Vagina (tissue), 2 donors: Measurements from ENCODE around the gene PPP2R5E. TPM values are rescaled to one million over a fixed set of nuclear protein-coding genes. Genes with fewer than 3 reads are reported as not detected.

Experiments used
- DNase-seq, 2 donors: peaks; one replicate each; pipeline ENCODE4 v3.0.0-alpha.2; 2017; ENCODE audit errors: extremely low spot score in 2 of 2
- H3K27ac ChIP-seq: fragments of 200-600 bp; sonication (generic); one replicate; pipeline ENCODE4 v1.5.1; 2019
- H3K27me3 ChIP-seq: fragments of 200-600 bp; sonication (generic); one replicate; pipeline ENCODE4 v1.5.1; 2019
- H3K36me3 ChIP-seq, 2 donors: fragments of 200-600 bp; sonication (generic); one replicate each; pipeline ENCODE4 v1.5.1; 2017 to 2019
- H3K4me1 ChIP-seq: fragments of 200-600 bp; sonication (generic); one replicate; pipeline ENCODE4 v1.5.1; 2019
- H3K4me3 ChIP-seq, 2 donors: fragments of 200-600 bp; sonication (generic); 1 replicate in 1 of 2; 2 replicates in 1 of 2; pipeline ENCODE4 v1.5.1; 2016 to 2019
- H3K9me3 ChIP-seq: fragments of 200-600 bp; sonication (generic); one replicate; pipeline ENCODE4 v1.5.1; 2019
- POLR2A ChIP-seq, 2 donors: fragments of 450-650 bp; IDR thresholded peaks; one replicate each; pipeline ENCODE4 v1.6.1; 2017; ENCODE audit warnings: antibody characterized with exemption in 2 of 2, mild to moderate bottlenecking in 2 of 2, moderate library complexity in 2 of 2
- POLR2AphosphoS5 ChIP-seq, 2 donors: sonication (generic); formaldehyde crosslinking; IDR thresholded peaks; one replicate each; pipeline ENCODE4 v1.9.0; 2017; ENCODE audit warnings: antibody characterized with exemption in 2 of 2, mild to moderate bottlenecking in 2 of 2, low read depth in 1 of 2; ENCODE audit not compliant: insufficient read depth in 1 of 2
- intact Hi-C: fragments of 100-400 bp; cut with DNase I; formaldehyde crosslinking; loops from one replicate; pipeline ENCODE4 v1.15.1; 2023
- total RNA-seq: library from RNA; depleted of rRNA; stranded (reverse); fragments of >200 nt; gene quantifications from one replicate; pipeline ENCODE4 v1.2.3, GENCODE V29; 2016
- TF ChIP-seq, protein P1 (sequence below), 3 experiments: fragments of 450-650 bp in 2 of 3; fragments of 200-600 bp in 1 of 3; sonication (generic) in 1 of 3; IDR thresholded peaks; one replicate each; pipeline ENCODE4 v1.5.1; 2017 to 2019; ENCODE audit warnings: antibody characterized with exemption in 3 of 3, mild to moderate bottlenecking in 2 of 3, moderate library complexity in 2 of 3

PPP2R5E gene
- total RNA-seq, 1 donor from 2014 or later, result 22.6 TPM

GRCh38 chr14:63551332-63551731 lies 8.2 kb upstream of the PPP2R5E start:
- no peak for DNase-seq
- TF ChIP-seq, protein P1, sequence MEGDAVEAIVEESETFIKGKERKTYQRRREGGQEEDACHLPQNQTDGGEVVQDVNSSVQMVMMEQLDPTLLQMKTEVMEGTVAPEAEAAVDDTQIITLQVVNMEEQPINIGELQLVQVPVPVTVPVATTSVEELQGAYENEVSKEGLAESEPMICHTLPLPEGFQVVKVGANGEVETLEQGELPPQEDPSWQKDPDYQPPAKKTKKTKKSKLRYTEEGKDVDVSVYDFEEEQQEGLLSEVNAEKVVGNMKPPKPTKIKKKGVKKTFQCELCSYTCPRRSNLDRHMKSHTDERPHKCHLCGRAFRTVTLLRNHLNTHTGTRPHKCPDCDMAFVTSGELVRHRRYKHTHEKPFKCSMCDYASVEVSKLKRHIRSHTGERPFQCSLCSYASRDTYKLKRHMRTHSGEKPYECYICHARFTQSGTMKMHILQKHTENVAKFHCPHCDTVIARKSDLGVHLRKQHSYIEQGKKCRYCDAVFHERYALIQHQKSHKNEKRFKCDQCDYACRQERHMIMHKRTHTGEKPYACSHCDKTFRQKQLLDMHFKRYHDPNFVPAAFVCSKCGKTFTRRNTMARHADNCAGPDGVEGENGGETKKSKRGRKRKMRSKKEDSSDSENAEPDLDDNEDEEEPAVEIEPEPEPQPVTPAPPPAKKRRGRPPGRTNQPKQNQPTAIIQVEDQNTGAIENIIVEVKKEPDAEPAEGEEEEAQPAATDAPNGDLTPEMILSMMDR (IDR thresholded peaks at IDR 0.05), result no peak
- no peak for TF ChIP-seq POLR2A (IDR thresholded peaks at IDR 0.05)
- TF ChIP-seq POLR2AphosphoS5 (IDR thresholded peaks at IDR 0.05; ENCODE audit: insufficient read depth in 1 of 2, low read depth in 1 of 2), result no peak
- no peaks in the 10 kb centered on the region for H3K27me3 ChIP-seq
- no peak overlapping the region for H3K4me3 ChIP-seq
- H3K4me1 ChIP-seq, result no peaks in the 10 kb centered on the region
- intact Hi-C loops, result no loop called here
- no peaks in the 10 kb centered on the region for H3K9me3 ChIP-seq
- H3K36me3 ChIP-seq, result no peaks in the 10 kb centered on the region
- H3K27ac ChIP-seq, result no peak overlapping the region

- no peaks in the 10 kb centered on the region for H3K36me3 ChIP-seq
- H3K9me3 ChIP-seq, result no peaks in the 10 kb centered on the region
- H3K4me3 ChIP-seq, result no peak overlapping the region
- TF ChIP-seq POLR2A (IDR thresholded peaks at IDR 0.05) (no peak), POLR2AphosphoS5 (IDR thresholded peaks at IDR 0.05; ENCODE audit: insufficient read depth in 1 of 2, low read depth in 1 of 2) (no peak)
- TF ChIP-seq, protein P1 (IDR thresholded peaks at IDR 0.05), result no peak
- intact Hi-C loops, result no loop called here
- H3K4me1 ChIP-seq, result no peaks in the 10 kb centered on the region
- no peaks in the 10 kb centered on the region for H3K27me3 ChIP-seq
- no peak overlapping the region for H3K27ac ChIP-seq
- no peak for DNase-seq
Observed at GRCh38 chr14:63547798-63548335, 4.7 kb upstream of the PPP2R5E start.

DNA sequence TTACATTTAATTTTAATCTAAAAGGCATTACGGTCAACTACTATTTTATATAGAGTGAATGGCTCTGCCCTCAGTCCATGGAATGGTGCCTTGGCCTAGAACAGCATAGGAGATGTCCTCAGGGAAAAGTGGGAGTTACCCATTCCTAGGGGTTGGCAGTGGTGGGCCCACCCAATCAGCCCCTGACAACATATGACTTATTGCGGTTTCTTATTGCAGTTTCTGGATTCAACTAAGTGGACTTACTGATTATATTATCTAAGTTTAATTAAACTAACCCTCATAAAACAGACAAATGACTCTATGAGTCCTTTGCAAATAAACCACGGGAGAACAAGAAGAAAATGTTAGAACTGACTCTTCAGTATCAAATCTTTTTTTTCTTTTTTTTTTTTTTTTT lies 2.3 kb upstream of the PPP2R5E start:
- Histone ChIP-seq H3K4me3 (no peak overlapping the region), H3K27me3 (no peaks in the 10 kb centered on the region), H3K27ac (no peak overlapping the region), H3K4me1 (peaks cover 18% of the 10 kb centered on the region), H3K36me3 (no peaks in the 10 kb centered on the region), H3K9me3 (no peaks in the 10 kb centered on the region)
- intact Hi-C loops, result loop anchor here (1.0 kb wide), 1 partner anchor 151 kb away; no protein-coding TSS in a partner anchor
- DNase-seq, result no peak
- TF ChIP-seq POLR2AphosphoS5 (IDR thresholded peaks at IDR 0.05; ENCODE audit: insufficient read depth in 1 of 2, low read depth in 1 of 2) (no peak), POLR2A (IDR thresholded peaks at IDR 0.05) (no peak)
- TF ChIP-seq, protein P1 (IDR thresholded peaks at IDR 0.05), result no peak

- Histone ChIP-seq H3K36me3 (no peaks in the 10 kb centered on the region), H3K27ac (no peak overlapping the region), H3K27me3 (no peaks in the 10 kb centered on the region), H3K4me3 (peak overlapping the region; percentile 76 to 84), H3K9me3 (no peaks in the 10 kb centered on the region), H3K4me1 (peaks cover 18% of the 10 kb centered on the region)
- intact Hi-C loops, result loop anchor here (1.0 to 5.0 kb wide), 2 partner anchors 98 to 150 kb away; partner anchors contain the start of gene WDR89
- TF ChIP-seq, protein P1 (IDR thresholded peaks at IDR 0.05), result peak in 2 of 3 experiments; percentile 24 to 29
- TF ChIP-seq POLR2AphosphoS5 (IDR thresholded peaks at IDR 0.05; ENCODE audit: insufficient read depth in 1 of 2, low read depth in 1 of 2), result no peak
- no peak for DNase-seq
Observed at GRCh38 chr14:63544591-63545299, 1.6 kb upstream of the PPP2R5E start.
